HepG2 (cell line): ENCODE data around the gene ZNF684. TPM values are rescaled to one million over a fixed set of nuclear protein-coding genes. Genes with fewer than 3 reads are reported as not detected.

Experiments
- ATAC-seq: fragments of 200-7000 bp; cut with Tn5 transposase; 3 replicates; pipeline ENCODE4 v1.9.1; 2020; ENCODE audit warnings: mild to moderate bottlenecking, moderate library complexity
- BruUV-seq: library from RNA; stranded (reverse); fragments of 400-500 nt; replicated peaks from 2 replicates; lab custom pipeline; 2021; lab: Mats Ljungman, UMichigan
- CTCF ChIA-PET: fragments of 300-600 bp; formaldehyde crosslinking; extraction: SDS; loops from one replicate; lab custom pipeline; 2021; ENCODE audit warnings: low total read pairs, inconsistent platforms, low intra/inter-chr PET ratio; lab: Yijun Ruan, JAX
- POLR2A ChIA-PET: fragments of 350-600 bp; sonication (Branson Sonifier 250); formaldehyde crosslinking; loops from one replicate; lab custom pipeline; 2020; ENCODE audit warnings: antibody characterized with exemption, inconsistent platforms; lab: Yijun Ruan, JAX
- DNase-seq: peaks from one replicate; pipeline ENCODE4 v3.0.0-alpha.2; 2015; ENCODE audit warnings: low spot score
- FAIRE-seq: peaks from 3 replicates; lab custom pipeline; 2011; peaks lifted over from hg19 to GRCh38; lab: Jason Lieb, UNC
- H2AFZ ChIP-seq: one replicate; pipeline ENCODE4 v1.6.1; 2011; ENCODE audit warnings: low read length, inconsistent platforms
- H3K27ac ChIP-seq: fragments of 300-600 bp; 3 replicates; pipeline ENCODE4 v1.8.0; 2011; ENCODE audit warnings: mixed run types, mild to moderate bottlenecking, mixed read lengths, low read length, inconsistent platforms; ENCODE audit not compliant: insufficient read depth; ENCODE audit errors: extremely low read length
- H3K27me3 ChIP-seq, 2 experiments: fragments of 200-600 bp in 1 of 2; 2 replicates in 1 of 2; 3 replicates in 1 of 2; pipeline versions ENCODE4 v1.6.0 to v1.8.0; 2011; ENCODE audit warnings: low read length in 2 of 2, mild to moderate bottlenecking in 2 of 2, moderate library complexity in 2 of 2, inconsistent platforms in 1 of 2; ENCODE audit not compliant: insufficient read depth in 2 of 2, control insufficient read depth in 1 of 2
- H3K36me3 ChIP-seq, 2 experiments: fragments of 200-600 bp in 1 of 2; replicated peaks in 1 of 2; 2 replicates in 1 of 2; 3 replicates in 1 of 2; pipeline versions ENCODE4 v1.5.1 to v1.8.0; 2011; ENCODE audit warnings: low read length in 2 of 2, inconsistent platforms in 1 of 2; ENCODE audit not compliant: insufficient read depth in 2 of 2, control insufficient read depth in 1 of 2
- H3K4me1 ChIP-seq: 2 replicates; pipeline ENCODE4 v1.5.1; 2012; ENCODE audit warnings: low read length, inconsistent platforms; ENCODE audit not compliant: insufficient read depth
- H3K4me2 ChIP-seq: 2 replicates; pipeline ENCODE4 v1.6.0; 2011; ENCODE audit warnings: low read depth, low read length, inconsistent platforms
- H3K4me3 ChIP-seq, 3 experiments: fragments of 200-600 bp in 1 of 3; sonication (generic), shearing (Covaris generic) in 1 of 3; replicated peaks in 1 of 3; 2 replicates each; pipeline ENCODE4 v1.5.1; 2011 to 2016; ENCODE audit warnings: low read length in 3 of 3, inconsistent platforms in 2 of 3, low read depth in 2 of 3, mild to moderate bottlenecking in 2 of 3, control low read depth in 1 of 3, mixed read lengths in 1 of 3; ENCODE audit not compliant: insufficient read depth in 1 of 3
- H3K79me2 ChIP-seq: one replicate; pipeline ENCODE4 v1.6.1; 2011; ENCODE audit warnings: low read length, inconsistent platforms; ENCODE audit not compliant: insufficient read depth
- H3K9ac ChIP-seq: 2 replicates; pipeline ENCODE4 v1.6.0; 2011; ENCODE audit warnings: mild to moderate bottlenecking, low read depth, low read length, inconsistent platforms; ENCODE audit not compliant: insufficient read depth
- H3K9me3 ChIP-seq: 2 replicates; pipeline ENCODE4 v1.5.1; 2012; ENCODE audit warnings: mild to moderate bottlenecking, low read length
- H4K20me1 ChIP-seq: 2 replicates; pipeline ENCODE4 v1.6.0; 2011; ENCODE audit warnings: inconsistent platforms, mild to moderate bottlenecking, low read length, moderate library complexity; ENCODE audit not compliant: insufficient read depth
- HNRNPLL ChIP-seq: fragments of 200-400 bp; formaldehyde crosslinking; IDR thresholded peaks from 2 replicates; pipeline ENCODE4 v1.6.1; 2017; ENCODE audit warnings: mild to moderate bottlenecking, low read depth, low read length; ENCODE audit not compliant: poor library complexity, severe bottlenecking
- JUN ChIP-seq: sonication (generic); formaldehyde crosslinking; IDR thresholded peaks from 2 replicates; pipeline ENCODE4 v1.4.0; 2020; ENCODE audit warnings: mild to moderate bottlenecking, missing genetic modification reagents
- JUND ChIP-seq: sonication (generic); formaldehyde crosslinking; IDR thresholded peaks from 2 replicates; pipeline ENCODE4 v1.8.0; 2022; ENCODE audit warnings: mild to moderate bottlenecking, missing genetic modification reagents
- MED1 ChIP-seq: sonication (generic); formaldehyde crosslinking; IDR thresholded peaks from 2 replicates; pipeline ENCODE4 v1.4.0; 2020; ENCODE audit warnings: missing genetic modification reagents
- MYC ChIP-seq: sonication (generic); formaldehyde crosslinking; IDR thresholded peaks from 2 replicates; pipeline ENCODE4 v1.9.0; 2021; ENCODE audit warnings: missing genetic modification reagents, borderline replicate concordance
- PHF21A ChIP-seq: sonication (generic); formaldehyde crosslinking; IDR thresholded peaks from 2 replicates; pipeline ENCODE4 v1.5.0; 2020; ENCODE audit warnings: mild to moderate bottlenecking, missing genetic modification reagents
- SALL1 ChIP-seq: sonication (generic); formaldehyde crosslinking; IDR thresholded peaks from 2 replicates; pipeline ENCODE4 v1.8.0; 2022; ENCODE audit warnings: mild to moderate bottlenecking, missing genetic modification reagents
- SRSF9 ChIP-seq: fragments of 200-400 bp; formaldehyde crosslinking; IDR thresholded peaks from 2 replicates; pipeline ENCODE4 v1.6.1; 2018; ENCODE audit warnings: borderline replicate concordance, mild to moderate bottlenecking, low read depth, low read length; ENCODE audit not compliant: insufficient read depth, poor library complexity, severe bottlenecking
- ZBTB20 ChIP-seq: sonication (generic); formaldehyde crosslinking; IDR thresholded peaks from 2 replicates; pipeline ENCODE4 v1.8.1; 2023; ENCODE audit warnings: missing genetic modification reagents, low read depth, mild to moderate bottlenecking, borderline replicate concordance
- ZEB1 ChIP-seq: IDR thresholded peaks from 2 replicates; pipeline ENCODE4 v1.6.1; 2012; ENCODE audit warnings: mild to moderate bottlenecking, low read depth, inconsistent platforms; ENCODE audit not compliant: insufficient replicate concordance
- WGBS: methylation state at CpG from one replicate; pipeline ENCODE4 v1.1.6; 2017; ENCODE audit warnings: low lambda C conversion rate; 5-methylcytosine and 5-hydroxymethylcytosine counted together
- in situ Hi-C: cut with HindIII; loops from 2 replicates; pipeline ENCODE4 v1.10.0; 2017; ENCODE audit warnings: low pct_unique_long_range_greater_than_20kb; ENCODE audit not compliant: extremely low pct_ligation_motif_present
- intact Hi-C: fragments of 100-400 bp; cut with micrococcal nuclease; formaldehyde crosslinking; loops from one replicate; pipeline ENCODE4 v1.10.0; 2022; ENCODE audit not compliant: unreplicated experiment
- polyA plus RNA-seq, 8 experiments: library from polyadenylated mRNA; depleted of rRNA in 3 of 8; stranded (reverse) in 7 of 8; unstranded in 1 of 8; fragments of >200 nt; fragmentation: Illumina TruSeq in 4 of 8; extraction: Trizol in 4 of 8; gene quantifications; 2 replicates each; pipeline versions ENCODE4 v1.2.1 to v1.2.3, GENCODE V29; 2011 to 2016; ENCODE audit warnings: low read depth in 4 of 8, missing spikeins in 1 of 8, mixed read lengths in 1 of 8; ENCODE audit not compliant: insufficient read depth in 1 of 8
- total RNA-seq, 5 experiments: library from RNA; depleted of rRNA; stranded (reverse); fragments of >200 nt; fragmentation: Illumina TruSeq; extraction: Trizol; gene quantifications; 2 replicates each; pipeline ENCODE4 v1.2.3, GENCODE V29; 2016; ENCODE audit warnings: low read depth in 1 of 5
- TF ChIP-seq, protein P1 (sequence below): sonication (generic); formaldehyde crosslinking; IDR thresholded peaks from 2 replicates; pipeline ENCODE4 v1.5.1; 2020; ENCODE audit warnings: missing genetic modification reagents, mild to moderate bottlenecking, borderline replicate concordance

The ZNF684 gene
- total and polyA plus RNA-seq, 2 of the 13 experiments (the other 11 are each of a cell fraction or from before 2014, with no cell fraction given), result 6.5 to 15.2 TPM

DNA sequence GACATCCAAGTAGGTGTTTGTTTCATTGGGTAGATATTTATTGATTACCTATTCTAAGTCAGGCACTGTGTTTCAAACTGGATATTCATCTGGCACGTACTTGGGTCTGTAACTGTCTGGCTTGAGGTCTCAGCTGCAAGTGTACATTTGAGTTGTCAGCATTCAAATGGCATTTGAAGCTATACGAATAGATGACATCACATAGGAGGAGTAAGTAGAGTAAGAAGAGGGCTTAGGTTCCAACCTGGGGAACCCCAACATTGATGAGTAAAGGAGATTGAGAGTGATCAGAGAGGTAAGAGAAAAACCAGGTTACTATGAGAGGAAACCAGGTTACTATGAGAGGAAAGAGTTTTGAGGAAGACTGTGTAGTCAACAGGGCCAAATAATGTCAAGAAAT lies 30.7 kb downstream of the ZNF684 start:
- Histone ChIP-seq H3K9ac (no peak overlapping the region), H3K4me1 (peaks cover 6% of the 10 kb centered on the region; the same call in 1 of the 2 replicates), H2AFZ (no peak overlapping the region), H3K4me3 (no peak overlapping the region), H3K27me3 (no peaks in the 10 kb centered on the region), H3K27ac (no peak overlapping the region), H3K9me3 (no peaks in the 10 kb centered on the region), H4K20me1 (no peaks in the 10 kb centered on the region), H3K36me3 (no peaks in the 10 kb centered on the region), H3K4me2 (no peak overlapping the region), H3K79me2 (no peaks in the 10 kb centered on the region)
- in situ Hi-C loops, result no loop called here
- intact Hi-C loops, result no loop called here
- ChIA-PET POLR2A (no interaction called here), CTCF (no interaction called here)
- TF ChIP-seq JUND (no peak), SALL1 (CRISPR knock-in tag) (no peak), ZEB1 (no peak), MYC (CRISPR knock-in tag) (no peak), ZBTB20 (CRISPR knock-in tag) (no peak), JUN (CRISPR knock-in tag) (no peak), HNRNPLL (no peak)
- FAIRE-seq, result no peak
- no peak for DNase-seq
- BruUV-seq, result no TSS peak
- no peak for ATAC-seq
- WGBS, result 62% methylated on average over 2 of the region's 2 CpGs

DNA sequence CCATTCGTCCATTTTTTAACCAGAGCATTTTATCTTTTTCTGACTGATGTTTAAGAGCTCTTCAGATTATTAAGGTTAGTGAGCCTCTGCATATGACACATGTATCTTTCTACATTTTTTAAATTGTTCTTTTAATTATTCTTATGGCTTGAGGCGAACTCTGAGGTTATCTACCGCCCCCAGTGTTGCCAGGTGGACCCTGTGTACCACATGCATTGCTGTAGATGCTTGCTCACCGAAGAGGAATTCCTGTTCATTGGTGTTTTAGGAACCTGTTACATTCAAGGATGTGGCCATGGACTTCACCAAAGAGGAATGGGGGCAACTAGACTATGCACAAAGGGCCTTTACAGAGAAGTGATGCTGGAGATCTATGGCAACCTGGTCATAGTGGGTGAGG lies 31.8 kb downstream of the ZNF684 start:
- TF ChIP-seq SRSF9 (no peak), MED1 (no peak), PHF21A (no peak)
- TF ChIP-seq, protein P1, sequence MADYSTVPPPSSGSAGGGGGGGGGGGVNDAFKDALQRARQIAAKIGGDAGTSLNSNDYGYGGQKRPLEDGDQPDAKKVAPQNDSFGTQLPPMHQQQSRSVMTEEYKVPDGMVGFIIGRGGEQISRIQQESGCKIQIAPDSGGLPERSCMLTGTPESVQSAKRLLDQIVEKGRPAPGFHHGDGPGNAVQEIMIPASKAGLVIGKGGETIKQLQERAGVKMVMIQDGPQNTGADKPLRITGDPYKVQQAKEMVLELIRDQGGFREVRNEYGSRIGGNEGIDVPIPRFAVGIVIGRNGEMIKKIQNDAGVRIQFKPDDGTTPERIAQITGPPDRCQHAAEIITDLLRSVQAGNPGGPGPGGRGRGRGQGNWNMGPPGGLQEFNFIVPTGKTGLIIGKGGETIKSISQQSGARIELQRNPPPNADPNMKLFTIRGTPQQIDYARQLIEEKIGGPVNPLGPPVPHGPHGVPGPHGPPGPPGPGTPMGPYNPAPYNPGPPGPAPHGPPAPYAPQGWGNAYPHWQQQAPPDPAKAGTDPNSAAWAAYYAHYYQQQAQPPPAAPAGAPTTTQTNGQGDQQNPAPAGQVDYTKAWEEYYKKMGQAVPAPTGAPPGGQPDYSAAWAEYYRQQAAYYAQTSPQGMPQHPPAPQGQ, result no peak
- Histone ChIP-seq H3K4me2 (no peak overlapping the region), H3K4me3 (no peak overlapping the region), H3K9me3 (no peaks in the 10 kb centered on the region), H3K36me3 (no peaks in the 10 kb centered on the region), H3K9ac (no peak overlapping the region), H3K79me2 (no peaks in the 10 kb centered on the region), H3K27me3 (no peaks in the 10 kb centered on the region), H2AFZ (no peak overlapping the region), H3K4me1 (peaks cover 6% of the 10 kb centered on the region; the same call in 1 of the 2 replicates), H3K27ac (no peak overlapping the region), H4K20me1 (no peaks in the 10 kb centered on the region)
- FAIRE-seq, result no peak
- ATAC-seq, result peak; percentile 44; the same call in 1 of the 3 replicates
- in situ Hi-C loops, result no loop called here
- WGBS, result 21% methylated on average over 4 of the region's 4 CpGs
- ChIA-PET POLR2A (no interaction called here), CTCF (no interaction called here)
- no peak for DNase-seq
- no TSS peak for BruUV-seq
- intact Hi-C loops, result no loop called here
